22Rv1 (cell line): Measurements from ENCODE around the gene GSTO1.
A peak's percentile ranks its signal among the peaks of the same experiment; 100 is the strongest.

ENCODE experiments used
- H3K27ac ChIP-seq: fragments of 450-650 bp; 2 replicates; pipeline ENCODE4 v1.5.1; 2017
- ZFX ChIP-seq: fragments of 450-650 bp; IDR thresholded peaks from 2 replicates; pipeline ENCODE4 v1.6.1; 2017; ENCODE audit warnings: antibody characterized with exemption, borderline replicate concordance
- TF ChIP-seq, protein P1 (sequence below): fragments of 450-650 bp; IDR thresholded peaks from 2 replicates; pipeline ENCODE4 v1.5.1; 2017; ENCODE audit warnings: mild to moderate bottlenecking

Gene GSTO1

DNA sequence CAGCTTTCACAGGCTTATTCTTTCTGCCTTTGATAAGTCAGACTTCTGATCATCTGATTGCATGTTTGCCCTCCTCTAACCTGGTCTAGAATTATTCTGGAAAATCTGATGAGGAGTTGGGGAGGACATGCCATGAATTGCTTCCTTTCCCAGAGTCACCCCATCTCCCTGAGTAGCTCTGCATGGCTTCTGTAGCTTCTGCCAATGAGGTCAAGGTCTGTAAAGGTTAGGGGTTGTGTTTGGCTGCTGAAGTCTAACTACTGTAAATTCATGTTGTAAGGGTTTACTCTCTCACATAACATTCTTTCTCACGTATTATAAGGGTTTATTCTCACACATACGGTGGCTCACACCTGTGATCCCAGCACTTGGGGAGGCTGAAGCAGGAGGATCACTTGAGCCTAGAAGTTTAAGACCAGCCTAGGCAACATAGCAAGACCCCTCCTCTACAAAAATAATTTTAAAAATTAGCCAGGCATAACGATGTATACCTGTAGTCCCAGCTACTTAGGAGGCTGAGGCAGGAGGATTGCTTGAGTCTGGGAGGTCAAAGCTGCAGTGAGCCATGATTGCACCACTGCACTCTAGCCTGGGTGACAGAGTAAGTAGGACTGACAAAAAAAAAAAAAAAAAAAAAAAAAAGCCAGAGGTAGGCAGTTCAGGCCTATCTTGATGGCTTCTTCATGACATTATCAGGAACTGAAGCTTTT is 25.0 kb downstream of the GSTO1 start:
- H3K27ac ChIP-seq: no peak overlapping the region
- TF ChIP-seq, protein P1, sequence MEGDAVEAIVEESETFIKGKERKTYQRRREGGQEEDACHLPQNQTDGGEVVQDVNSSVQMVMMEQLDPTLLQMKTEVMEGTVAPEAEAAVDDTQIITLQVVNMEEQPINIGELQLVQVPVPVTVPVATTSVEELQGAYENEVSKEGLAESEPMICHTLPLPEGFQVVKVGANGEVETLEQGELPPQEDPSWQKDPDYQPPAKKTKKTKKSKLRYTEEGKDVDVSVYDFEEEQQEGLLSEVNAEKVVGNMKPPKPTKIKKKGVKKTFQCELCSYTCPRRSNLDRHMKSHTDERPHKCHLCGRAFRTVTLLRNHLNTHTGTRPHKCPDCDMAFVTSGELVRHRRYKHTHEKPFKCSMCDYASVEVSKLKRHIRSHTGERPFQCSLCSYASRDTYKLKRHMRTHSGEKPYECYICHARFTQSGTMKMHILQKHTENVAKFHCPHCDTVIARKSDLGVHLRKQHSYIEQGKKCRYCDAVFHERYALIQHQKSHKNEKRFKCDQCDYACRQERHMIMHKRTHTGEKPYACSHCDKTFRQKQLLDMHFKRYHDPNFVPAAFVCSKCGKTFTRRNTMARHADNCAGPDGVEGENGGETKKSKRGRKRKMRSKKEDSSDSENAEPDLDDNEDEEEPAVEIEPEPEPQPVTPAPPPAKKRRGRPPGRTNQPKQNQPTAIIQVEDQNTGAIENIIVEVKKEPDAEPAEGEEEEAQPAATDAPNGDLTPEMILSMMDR: no peak
- no peak for TF ChIP-seq ZFX

DNA sequence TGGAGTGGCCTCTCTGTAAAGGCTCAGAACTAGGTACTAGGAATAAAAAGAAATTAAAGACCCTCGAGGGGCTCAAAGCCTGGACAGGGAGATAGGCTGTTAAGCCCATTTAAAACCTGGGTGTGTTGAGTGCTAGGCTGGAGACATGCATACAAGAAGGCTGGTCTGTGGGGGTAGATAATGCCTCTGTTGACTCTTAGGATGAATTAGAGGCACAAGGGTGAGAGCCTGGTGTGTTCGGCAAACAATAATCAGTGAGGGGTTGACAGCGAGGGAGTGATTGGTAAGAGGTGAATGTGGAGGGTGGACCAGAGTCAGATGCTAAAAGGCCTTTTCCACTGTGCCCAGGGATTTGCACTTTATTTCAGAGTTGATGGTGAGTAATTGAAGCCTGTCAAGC is 27.0 kb downstream of the GSTO1 start:
- no peak overlapping the region for H3K27ac ChIP-seq
- no peak for TF ChIP-seq ZFX
- TF ChIP-seq, protein P1: no peak

DNA sequence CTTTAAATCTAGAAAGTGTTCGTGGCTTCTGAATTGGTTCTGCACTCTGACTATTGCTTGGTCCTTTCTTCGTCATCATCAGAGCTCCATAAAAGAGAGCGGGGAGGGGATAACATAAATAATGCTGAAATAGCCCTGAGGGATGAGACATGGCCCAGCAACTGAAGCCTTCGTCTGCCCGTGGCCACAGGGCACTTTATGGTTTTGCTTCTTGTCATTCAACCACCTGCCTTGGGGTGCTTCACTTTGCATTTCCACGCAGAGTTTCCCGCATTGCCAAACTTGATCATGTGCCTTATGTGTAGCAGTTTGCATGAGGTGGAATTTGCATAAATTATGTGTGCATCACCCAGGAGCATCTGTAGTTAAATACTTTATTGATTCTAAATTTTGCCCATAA is 30.2 kb downstream of the GSTO1 start:
- no peak overlapping the region for H3K27ac ChIP-seq
- TF ChIP-seq, protein P1: no peak
- no peak for TF ChIP-seq ZFX

DNA sequence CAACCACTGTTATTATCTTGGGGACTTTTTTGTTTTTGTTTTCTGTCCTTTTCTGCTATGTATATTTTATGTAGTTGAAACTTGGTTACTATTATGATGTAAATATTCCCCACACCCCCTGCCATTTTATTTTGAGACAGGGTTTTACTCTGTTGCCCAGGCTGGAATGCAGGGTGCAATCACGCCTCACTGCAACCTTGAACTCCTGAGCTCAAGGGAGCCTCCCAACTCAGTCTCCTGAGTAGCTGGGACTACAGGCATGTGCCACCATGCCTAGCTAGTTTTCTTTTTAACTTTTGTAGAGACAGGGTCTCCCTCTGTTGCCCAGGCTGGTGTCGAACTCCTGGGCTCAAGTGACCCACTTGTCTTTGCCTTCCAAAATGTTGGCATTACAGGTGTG is 32.2 kb downstream of the GSTO1 start:
- TF ChIP-seq, protein P1: no peak
- TF ChIP-seq ZFX: no peak
- no peak overlapping the region for H3K27ac ChIP-seq

DNA sequence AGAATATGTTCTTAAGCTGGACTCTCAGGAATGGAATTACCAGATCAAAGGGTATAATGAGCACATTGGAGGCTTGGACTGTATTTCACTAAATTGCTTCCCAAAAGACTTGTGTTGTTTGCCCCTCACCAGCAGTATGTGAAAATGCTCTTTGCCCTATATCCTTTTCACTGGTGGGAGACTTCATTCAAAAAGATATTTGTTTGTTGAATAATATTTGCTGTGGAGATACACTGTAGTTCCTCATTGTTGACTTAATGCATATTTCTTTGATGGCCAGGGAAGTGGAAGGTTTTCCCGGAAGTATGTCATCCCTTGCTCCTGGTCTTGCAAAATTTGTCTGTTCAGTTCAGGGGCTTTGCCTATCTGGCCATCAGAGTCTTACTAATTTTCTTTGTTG is 33.7 kb downstream of the GSTO1 start:
- TF ChIP-seq, protein P1: no peak
- no peak for TF ChIP-seq ZFX
- peak overlapping the region; percentile 62 for H3K27ac ChIP-seq

DNA sequence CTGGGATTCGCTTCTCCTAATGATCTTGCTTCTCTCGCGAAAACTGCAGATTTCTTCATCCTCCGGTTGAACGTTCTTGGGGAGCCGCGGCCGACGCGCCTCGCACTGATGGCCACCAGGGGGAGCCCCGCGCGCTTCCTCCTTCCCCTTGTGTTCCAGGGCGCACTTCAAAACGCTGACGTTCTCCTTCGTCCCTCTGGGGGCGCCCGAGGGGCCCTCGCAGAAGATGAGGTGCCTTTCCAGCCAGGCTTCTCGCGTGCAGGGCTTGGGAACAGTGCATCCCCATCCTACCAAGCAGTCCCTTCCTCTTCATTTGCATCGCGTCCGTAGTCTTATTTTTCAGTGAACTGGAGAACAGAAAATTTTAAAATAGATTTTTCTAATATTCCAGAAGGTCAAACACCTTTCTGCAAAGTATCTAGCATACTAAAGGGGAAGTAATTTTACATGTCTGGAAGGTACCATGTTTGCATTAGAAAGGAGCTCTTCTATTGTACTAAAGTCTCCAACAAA is 36.8 kb downstream of the GSTO1 start:
- no peak for TF ChIP-seq ZFX
- TF ChIP-seq, protein P1: peak; percentile 100
- H3K27ac ChIP-seq: no peak overlapping the region

DNA sequence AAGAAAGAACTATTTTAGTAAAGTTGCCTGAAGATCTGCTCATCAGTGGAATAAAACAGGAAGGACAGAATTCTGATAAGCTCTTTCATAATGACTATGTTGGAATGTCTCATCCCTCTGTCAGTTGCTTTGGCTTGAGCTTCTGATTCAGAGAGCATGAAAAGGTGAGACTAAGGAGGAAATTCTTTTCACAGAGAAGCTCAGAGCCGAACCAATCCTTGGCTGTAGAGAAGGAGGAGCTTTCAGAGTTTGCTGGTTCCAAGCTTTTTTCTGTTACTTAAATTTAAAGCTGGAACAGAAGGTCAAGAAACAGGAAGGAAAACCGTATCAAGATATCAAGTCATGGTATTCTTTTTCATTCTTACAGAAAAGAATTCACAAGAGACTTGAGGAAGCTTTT is 38.3 kb downstream of the GSTO1 start:
- TF ChIP-seq ZFX: no peak
- TF ChIP-seq, protein P1: no peak
- no peak overlapping the region for H3K27ac ChIP-seq
